A673 (cell line): ENCODE data around the gene FUBP1. TPM values are rescaled to one million over a fixed set of nuclear protein-coding genes. Genes with fewer than 3 reads are reported as not detected.

Experiments
- BruUV-seq: library from RNA; stranded (reverse); fragments of 400-500 nt; replicated peaks from 2 replicates; lab custom pipeline; 2021; lab: Mats Ljungman, UMichigan
- CTCF ChIA-PET: fragments of 300-600 bp; sonication (Branson Sonifier 250); formaldehyde crosslinking; loops from one replicate; lab custom pipeline; 2022; ENCODE audit warnings: antibody characterized with exemption; lab: Charles Lee
- POLR2A ChIA-PET: fragments of 300-600 bp; sonication (Branson Sonifier 250); formaldehyde crosslinking; loops from one replicate; lab custom pipeline; 2022; ENCODE audit warnings: antibody characterized with exemption; ENCODE audit not compliant: low non-redundant PET; lab: Charles Lee
- DNase-seq: peaks from one replicate; pipeline ENCODE4 v3.0.0-alpha.2; 2015; ENCODE audit warnings: low spot score
- H3K27ac ChIP-seq: fragments of 200-600 bp; sonication (generic); 2 replicates; pipeline ENCODE4 v1.5.1; 2016; ENCODE audit warnings: mixed run types, low read depth, mild to moderate bottlenecking, mixed read lengths, antibody characterized with exemption, low read length; ENCODE audit not compliant: poor library complexity, severe bottlenecking
- H3K27me3 ChIP-seq: fragments of 200-600 bp; sonication (generic); replicated peaks from 2 replicates; pipeline ENCODE4 v1.6.1; 2017; ENCODE audit warnings: mixed run types, low read depth, mild to moderate bottlenecking, mixed read lengths, antibody characterized with exemption, low read length; ENCODE audit not compliant: insufficient read depth, poor library complexity
- H3K36me3 ChIP-seq: fragments of 200-600 bp; sonication (generic); 2 replicates; pipeline ENCODE4 v1.6.1; 2016; ENCODE audit warnings: mixed run types, mild to moderate bottlenecking, mixed read lengths, antibody characterized with exemption, low read length; ENCODE audit not compliant: insufficient read depth, poor library complexity, severe bottlenecking
- H3K4me1 ChIP-seq: fragments of 200-600 bp; sonication (generic); 2 replicates; pipeline ENCODE4 v1.6.1; 2017; ENCODE audit warnings: mixed run types, mild to moderate bottlenecking, mixed read lengths, antibody characterized with exemption, low read length; ENCODE audit not compliant: insufficient read depth, poor library complexity, severe bottlenecking
- H3K4me3 ChIP-seq: fragments of 200-600 bp; sonication (generic); 2 replicates; pipeline ENCODE4 v1.5.1; 2016; ENCODE audit warnings: low read depth, mixed run types, mild to moderate bottlenecking, mixed read lengths, low read length; ENCODE audit not compliant: poor library complexity, severe bottlenecking
- H3K9me3 ChIP-seq: fragments of 200-600 bp; sonication (generic); 2 replicates; pipeline ENCODE4 v1.6.1; 2016; ENCODE audit warnings: mixed run types, low read depth, mild to moderate bottlenecking, mixed read lengths, antibody characterized with exemption, low read length; ENCODE audit not compliant: poor library complexity, severe bottlenecking
- EZH2 ChIP-seq: fragments of 200-600 bp; sonication (generic); IDR thresholded peaks from 2 replicates; pipeline ENCODE4 v1.6.1; 2017; ENCODE audit warnings: borderline replicate concordance, low read depth, mild to moderate bottlenecking, mixed read lengths, antibody characterized with exemption, low read length; ENCODE audit not compliant: poor library complexity, severe bottlenecking
- intact Hi-C: fragments of 100-400 bp; cut with micrococcal nuclease; formaldehyde crosslinking; loops from one replicate; pipeline ENCODE4 v1.10.0; 2022; ENCODE audit not compliant: unreplicated experiment
- total RNA-seq: library from RNA; stranded (reverse); gene quantifications from 2 replicates; pipeline ENCODE4 v1.2.3, GENCODE V29; 2021
- TF ChIP-seq, protein P1 (sequence below): fragments of 300-800, 200-600 bp; sonication (generic); conservative IDR thresholded peaks from 2 replicates; pipeline ENCODE4 v1.5.1; 2017; ENCODE audit warnings: low read depth, mild to moderate bottlenecking, antibody characterized with exemption, low read length, moderate library complexity, mixed read lengths

The FUBP1 gene
- total RNA-seq, 1 experiment from 2014 or later = 213 TPM

- Histone ChIP-seq H3K9me3 (no peaks in the 10 kb centered on the region), H3K4me1 (no peaks in the 10 kb centered on the region), H3K27me3 (no peaks in the 10 kb centered on the region), H3K4me3 (no peak overlapping the region), H3K36me3 (peaks cover 100% of the 10 kb centered on the region), H3K27ac (no peak overlapping the region)
- no TSS peak for BruUV-seq
- intact Hi-C loops = loop anchor here (10.0 kb wide), 1 partner anchor 241 kb away; no protein-coding TSS in a partner anchor
- TF ChIP-seq, protein P1, sequence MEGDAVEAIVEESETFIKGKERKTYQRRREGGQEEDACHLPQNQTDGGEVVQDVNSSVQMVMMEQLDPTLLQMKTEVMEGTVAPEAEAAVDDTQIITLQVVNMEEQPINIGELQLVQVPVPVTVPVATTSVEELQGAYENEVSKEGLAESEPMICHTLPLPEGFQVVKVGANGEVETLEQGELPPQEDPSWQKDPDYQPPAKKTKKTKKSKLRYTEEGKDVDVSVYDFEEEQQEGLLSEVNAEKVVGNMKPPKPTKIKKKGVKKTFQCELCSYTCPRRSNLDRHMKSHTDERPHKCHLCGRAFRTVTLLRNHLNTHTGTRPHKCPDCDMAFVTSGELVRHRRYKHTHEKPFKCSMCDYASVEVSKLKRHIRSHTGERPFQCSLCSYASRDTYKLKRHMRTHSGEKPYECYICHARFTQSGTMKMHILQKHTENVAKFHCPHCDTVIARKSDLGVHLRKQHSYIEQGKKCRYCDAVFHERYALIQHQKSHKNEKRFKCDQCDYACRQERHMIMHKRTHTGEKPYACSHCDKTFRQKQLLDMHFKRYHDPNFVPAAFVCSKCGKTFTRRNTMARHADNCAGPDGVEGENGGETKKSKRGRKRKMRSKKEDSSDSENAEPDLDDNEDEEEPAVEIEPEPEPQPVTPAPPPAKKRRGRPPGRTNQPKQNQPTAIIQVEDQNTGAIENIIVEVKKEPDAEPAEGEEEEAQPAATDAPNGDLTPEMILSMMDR = no peak
- TF ChIP-seq EZH2 = no peak
- ChIA-PET POLR2A (no interaction called here), CTCF (no interaction called here)
- DNase-seq = no peak
Observed at GRCh38 chr1:77955709-77956108, 23.2 kb downstream of the FUBP1 start.

DNA sequence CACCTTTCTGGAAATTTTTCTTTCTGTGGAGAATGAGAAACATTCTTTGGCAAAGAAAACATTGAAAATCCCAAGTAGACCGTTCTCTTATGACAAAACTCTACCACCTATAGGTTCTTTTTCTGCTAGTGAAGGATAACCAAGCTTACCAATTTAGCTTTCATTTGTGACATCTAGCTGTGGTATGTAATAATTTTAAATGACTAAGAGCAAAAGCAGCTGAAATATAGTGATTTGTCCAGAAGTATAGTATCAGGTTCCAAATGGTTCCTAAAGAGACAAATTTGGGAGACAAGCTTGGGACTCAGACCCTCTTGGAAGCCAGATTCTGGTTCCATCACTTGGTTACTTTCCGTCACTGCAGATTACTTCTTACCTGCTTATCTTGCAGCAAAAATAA is 24.4 kb downstream of the FUBP1 start:
- no peak for DNase-seq
- Histone ChIP-seq H3K4me3 (no peak overlapping the region), H3K27me3 (no peaks in the 10 kb centered on the region), H3K4me1 (no peaks in the 10 kb centered on the region), H3K9me3 (no peaks in the 10 kb centered on the region), H3K27ac (no peak overlapping the region), H3K36me3 (peaks cover 100% of the 10 kb centered on the region)
- ChIA-PET POLR2A (no interaction called here), CTCF (no interaction called here)
- no TSS peak for BruUV-seq
- intact Hi-C loops = loop anchor here (10.0 kb wide), 1 partner anchor 240 kb away; no protein-coding TSS in a partner anchor
- no peak for TF ChIP-seq EZH2
- TF ChIP-seq, protein P1 = no peak

DNA sequence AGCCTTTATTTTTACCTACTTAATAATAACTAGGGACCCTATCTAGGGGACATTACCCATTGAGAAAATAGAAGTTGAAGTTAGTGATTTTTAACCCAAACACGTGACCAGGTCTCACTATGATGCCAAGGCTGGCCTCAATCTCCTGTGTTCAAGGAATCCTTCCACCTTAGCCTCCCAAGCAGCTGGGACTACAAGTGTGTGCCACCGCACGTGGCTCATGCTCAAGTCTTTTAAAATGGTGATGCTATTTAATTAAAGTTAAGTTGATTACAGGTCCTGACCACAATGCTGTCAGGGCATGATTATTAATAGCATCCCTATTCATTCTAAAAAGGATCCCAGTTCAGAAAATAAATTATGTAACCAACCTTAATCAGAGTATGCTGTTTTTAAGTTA is 25.0 kb downstream of the FUBP1 start:
- TF ChIP-seq EZH2 = no peak

GRCh38 chr1:77951328-77951727 is 27.5 kb downstream of the FUBP1 start:
- Histone ChIP-seq H3K9me3 (no peaks in the 10 kb centered on the region), H3K27ac (no peak overlapping the region), H3K4me1 (no peaks in the 10 kb centered on the region), H3K4me3 (no peak overlapping the region), H3K27me3 (no peaks in the 10 kb centered on the region), H3K36me3 (peaks cover 100% of the 10 kb centered on the region)
- BruUV-seq = no TSS peak
- no peak for DNase-seq
- intact Hi-C loops = loop anchor here (10.0 kb wide), 1 partner anchor 237 kb away; no protein-coding TSS in a partner anchor
- no peak for TF ChIP-seq EZH2
- TF ChIP-seq, protein P1 = no peak
- CTCF ChIA-PET = no interaction called here
- POLR2A ChIA-PET = no interaction called here

More for the DNA sequence above, 25.0 kb downstream of the FUBP1 start:
- POLR2A ChIA-PET = no interaction called here
- intact Hi-C loops = loop anchor here (10.0 kb wide), 1 partner anchor 239 kb away; no protein-coding TSS in a partner anchor
- H3K27me3 ChIP-seq = no peaks in the 10 kb centered on the region
- H3K4me3 ChIP-seq = no peak overlapping the region
- H3K9me3 ChIP-seq = no peaks in the 10 kb centered on the region
- no TSS peak for BruUV-seq
- DNase-seq = no peak
- H3K4me1 ChIP-seq = no peaks in the 10 kb centered on the region
- peaks cover 100% of the 10 kb centered on the region for H3K36me3 ChIP-seq
- H3K27ac ChIP-seq = no peak overlapping the region
- CTCF ChIA-PET = no interaction called here
